ENCODE measurements around the gene F12. TPM values are rescaled to one million over a fixed set of nuclear protein-coding genes. Genes with fewer than 3 reads are reported as not detected.
A peak's percentile ranks its signal among the peaks of the same experiment; 100 is the strongest.

F12 gene
- total and polyA plus RNA-seq, 3 experiments from 2014 or later, result 1.9 to 10.3 (median 9.2) TPM

DNA sequence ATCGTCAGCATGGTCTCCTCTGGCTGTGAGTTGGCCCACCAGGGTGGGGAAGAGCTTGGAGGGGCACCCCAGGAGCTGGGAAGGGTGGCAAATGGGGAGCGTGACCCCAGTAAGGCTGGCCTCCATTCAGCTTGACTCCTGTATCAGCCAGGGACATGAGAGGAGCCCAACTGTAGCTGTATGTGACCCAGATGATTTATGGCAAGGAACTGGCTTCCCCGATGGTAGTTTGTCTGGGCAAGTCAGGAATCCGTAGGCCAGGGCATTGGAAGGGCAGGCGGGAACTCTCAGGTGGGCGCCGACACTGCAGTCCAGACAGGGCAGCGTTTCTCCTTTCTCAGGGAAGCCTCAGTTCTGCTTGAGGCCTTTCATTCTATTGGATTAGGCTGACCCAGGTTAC lies 22.8 kb downstream of the F12 start:
- Mint-ChIP-seq H3K27ac (peak overlapping the region in 2 of 8 donors; percentile 6 to 27), H3K4me3 (no peak overlapping the region), H3K9me3 (no peaks in the 10 kb centered on the region), H3K27me3 (peaks cover 0 to 2% of the 10 kb centered on the region in 2 donors), H3K36me3 (peaks cover 0 to 2% (median 0%) of the 10 kb centered on the region in 3 donors), H3K4me1 (peaks cover 41 to 53% (median 44%) of the 10 kb centered on the region in 3 donors)
- Histone ChIP-seq H3K36me3 (ENCODE audit: insufficient read depth, low read length) (no peaks in the 10 kb centered on the region), H3K9me3 (ENCODE audit: low read length) (no peaks in the 10 kb centered on the region), H3K4me1 (ENCODE audit: insufficient read depth, low read length) (peaks cover 54% of the 10 kb centered on the region), H3K27ac (ENCODE audit: low read depth, low read length) (no peak overlapping the region), H3K27me3 (ENCODE audit: insufficient read depth, low read length, poor library complexity, severe bottlenecking) (no peaks in the 10 kb centered on the region), H3K4me3 (ENCODE audit: low read length) (no peak overlapping the region)
- DNase-seq, result no peak
- CTCF ChIA-PET, result interaction anchor here (1.8 to 16.1 kb wide), 5 partner anchors 13 to 77 kb away, joined by 5 to 291 read pairs (median 50); partner anchors contain the start of genes PFN3 and PRR7
- POLR2A ChIA-PET, result interaction anchor here (1.2 kb wide), 1 partner anchor 14 kb away, joined by 3 read pairs; no protein-coding TSS in a partner anchor

DNA sequence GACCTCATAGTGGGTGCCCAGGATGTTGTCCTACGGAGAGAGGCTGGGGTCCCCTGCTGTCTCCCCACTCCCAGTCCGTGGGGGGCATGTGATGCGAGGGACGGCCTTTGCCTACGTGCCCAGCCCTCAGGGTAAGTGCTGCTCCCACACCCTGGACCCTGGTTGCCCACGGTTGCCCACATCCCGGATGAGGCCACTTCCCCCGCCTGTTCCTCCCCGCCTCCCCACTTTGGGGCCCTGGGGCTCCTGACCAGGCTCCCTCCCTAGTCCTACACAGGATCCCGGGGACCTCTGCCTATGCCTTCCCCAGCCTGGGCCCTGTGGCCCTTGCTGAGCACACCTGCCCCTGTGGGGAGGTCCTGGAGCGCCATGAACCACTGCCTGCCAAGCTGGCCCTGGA lies 23.6 kb downstream of the F12 start:
- H3K4me1 Mint-ChIP-seq, result peaks cover 33 to 48% (median 36%) of the 10 kb centered on the region in 3 donors
- H3K4me3 ChIP-seq (ENCODE audit: low read length), result no peak overlapping the region
- no peak for DNase-seq
- no peaks in the 10 kb centered on the region for H3K36me3 ChIP-seq (ENCODE audit: insufficient read depth, low read length)
- CTCF ChIA-PET, result interaction anchor here (1.8 to 16.1 kb wide), 5 partner anchors 12 to 76 kb away, joined by 5 to 291 read pairs (median 50); partner anchors contain the start of genes PFN3 and PRR7
- no peaks in the 10 kb centered on the region for H3K27me3 ChIP-seq (ENCODE audit: insufficient read depth, low read length, poor library complexity, severe bottlenecking)
- H3K9me3 Mint-ChIP-seq, result no peaks in the 10 kb centered on the region
- H3K27ac Mint-ChIP-seq, result peak overlapping the region in 5 of 8 donors; percentile 26 to 72 (median 50)
- peaks cover 49% of the 10 kb centered on the region for H3K4me1 ChIP-seq (ENCODE audit: insufficient read depth, low read length)
- POLR2A ChIA-PET, result no interaction called here
- H3K27ac ChIP-seq (ENCODE audit: low read depth, low read length), result no peak overlapping the region
- H3K27me3 Mint-ChIP-seq, result peaks cover 0 to 2% of the 10 kb centered on the region in 2 donors
- H3K9me3 ChIP-seq (ENCODE audit: low read length), result no peaks in the 10 kb centered on the region
- peak overlapping the region in 2 of 7 donors; percentile 39 to 58 for H3K4me3 Mint-ChIP-seq
- H3K36me3 Mint-ChIP-seq, result peaks cover 0 to 2% (median 0%) of the 10 kb centered on the region in 3 donors

GRCh38 chr5:177384134-177384533 lies 25.2 kb downstream of the F12 start, which contains the start of gene SLC34A1:
SLC34A1 (plus strand) TSS chr5:177384434; CDS start chr5:177385742, 1,308 bp downstream.
- no peak for DNase-seq
- peaks cover 0 to 2% (median 0%) of the 10 kb centered on the region in 3 donors for H3K36me3 Mint-ChIP-seq
- peaks cover 0 to 2% of the 10 kb centered on the region in 2 donors for H3K27me3 Mint-ChIP-seq
- ChIA-PET CTCF (interaction anchor here (1.0 to 16.1 kb wide), 3 partner anchors 9 to 20 kb away, joined by 3 to 291 read pairs (median 50); partner anchors contain the start of gene PFN3), POLR2A (interaction anchor here (1.1 kb wide), 1 partner anchor 48 kb away, joined by 4 read pairs; no protein-coding TSS in a partner anchor)
- peaks cover 23 to 40% (median 27%) of the 10 kb centered on the region in 3 donors for H3K4me1 Mint-ChIP-seq
- H3K36me3 ChIP-seq (ENCODE audit: insufficient read depth, low read length), result no peaks in the 10 kb centered on the region
- no peaks in the 10 kb centered on the region for H3K27me3 ChIP-seq (ENCODE audit: insufficient read depth, low read length, poor library complexity, severe bottlenecking)
- peak within 1 kb of the TSS in 7 of 8 donors; percentile 31 to 85 (median 63) for H3K27ac Mint-ChIP-seq
- peaks cover 40% of the 10 kb centered on the region for H3K4me1 ChIP-seq (ENCODE audit: insufficient read depth, low read length)
- no peak within 1 kb of the TSS for H3K4me3 ChIP-seq (ENCODE audit: low read length)
- H3K9me3 Mint-ChIP-seq, result no peaks in the 10 kb centered on the region
- peak within 1 kb of the TSS in 2 of 7 donors; percentile 32 to 39 for H3K4me3 Mint-ChIP-seq
- H3K27ac ChIP-seq (ENCODE audit: low read depth, low read length), result no peak within 1 kb of the TSS
- no peaks in the 10 kb centered on the region for H3K9me3 ChIP-seq (ENCODE audit: low read length)

GRCh38 chr5:177383181-177383580 lies 26.2 kb downstream of the F12 start:
- peaks cover 0 to 2% (median 0%) of the 10 kb centered on the region in 3 donors for H3K36me3 Mint-ChIP-seq
- DNase-seq, result no peak
- no peaks in the 10 kb centered on the region for H3K36me3 ChIP-seq (ENCODE audit: insufficient read depth, low read length)
- peak overlapping the region in 1 of 8 donors; percentile 50 for H3K27ac Mint-ChIP-seq
- H3K27me3 Mint-ChIP-seq, result peaks cover 0 to 2% of the 10 kb centered on the region in 2 donors
- H3K4me1 Mint-ChIP-seq, result peaks cover 16 to 32% (median 18%) of the 10 kb centered on the region in 3 donors
- no peaks in the 10 kb centered on the region for H3K27me3 ChIP-seq (ENCODE audit: insufficient read depth, low read length, poor library complexity, severe bottlenecking)
- H3K9me3 ChIP-seq (ENCODE audit: low read length), result no peaks in the 10 kb centered on the region
- H3K4me1 ChIP-seq (ENCODE audit: insufficient read depth, low read length), result peaks cover 39% of the 10 kb centered on the region
- CTCF ChIA-PET, result interaction anchor here (0.9 to 16.1 kb wide), 3 partner anchors 12 to 72 kb away, joined by 4 to 291 read pairs (median 50); partner anchors contain the start of gene PFN3
- no peak overlapping the region for H3K27ac ChIP-seq (ENCODE audit: low read depth, low read length)
- H3K4me3 ChIP-seq (ENCODE audit: low read length), result no peak overlapping the region
- H3K9me3 Mint-ChIP-seq, result no peaks in the 10 kb centered on the region
- POLR2A ChIA-PET, result interaction anchor here (0.7 kb wide), 1 partner anchor 117 kb away, joined by 3 read pairs; no protein-coding TSS in a partner anchor
- H3K4me3 Mint-ChIP-seq, result no peak overlapping the region

DNA sequence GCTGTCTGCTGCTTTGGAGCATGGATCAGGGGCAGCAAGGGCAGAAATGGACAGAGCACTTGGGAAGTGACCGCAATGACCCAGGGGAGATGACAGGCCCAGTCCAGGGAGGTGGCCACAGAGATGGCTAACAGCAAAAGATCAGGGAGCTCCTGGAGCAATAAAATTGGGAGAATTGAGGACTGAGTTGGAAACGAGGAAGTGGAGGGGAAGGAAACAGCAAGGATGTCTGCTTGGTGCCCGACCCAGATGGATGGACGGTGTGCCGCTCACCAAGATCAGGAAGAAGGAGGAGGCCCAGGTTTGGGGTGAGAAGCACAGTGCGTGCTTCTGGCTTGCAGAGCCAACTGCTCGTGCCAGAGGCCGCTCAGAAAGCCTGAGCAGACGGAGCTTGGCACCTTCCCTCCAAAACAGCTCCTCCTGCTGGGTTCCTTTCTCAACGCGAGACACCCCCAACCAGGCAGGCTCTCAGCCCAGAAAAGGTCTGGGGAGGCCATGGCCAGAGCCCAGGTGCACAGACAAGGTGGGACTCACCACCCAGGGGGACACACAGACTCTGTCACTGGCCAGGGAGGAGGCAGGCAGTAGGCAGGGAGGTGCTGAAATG lies 26.8 kb downstream of the F12 start:
- no peaks in the 10 kb centered on the region for H3K9me3 Mint-ChIP-seq
- H3K27ac ChIP-seq (ENCODE audit: low read depth, low read length), result no peak overlapping the region
- no peaks in the 10 kb centered on the region for H3K27me3 ChIP-seq (ENCODE audit: insufficient read depth, low read length, poor library complexity, severe bottlenecking)
- peaks cover 0 to 2% (median 0%) of the 10 kb centered on the region in 3 donors for H3K36me3 Mint-ChIP-seq
- H3K4me3 ChIP-seq (ENCODE audit: low read length), result no peak overlapping the region
- no peaks in the 10 kb centered on the region for H3K9me3 ChIP-seq (ENCODE audit: low read length)
- peak in 1 of 5 donors; percentile 39 for DNase-seq
- H3K4me1 Mint-ChIP-seq, result peaks cover 14 to 30% (median 16%) of the 10 kb centered on the region in 3 donors
- H3K27ac Mint-ChIP-seq, result no peak overlapping the region
- POLR2A ChIA-PET, result no interaction called here
- CTCF ChIA-PET, result interaction anchor here (0.9 to 16.1 kb wide), 3 partner anchors 12 to 73 kb away, joined by 4 to 291 read pairs (median 50); partner anchors contain the start of gene PFN3
- H3K36me3 ChIP-seq (ENCODE audit: insufficient read depth, low read length), result no peaks in the 10 kb centered on the region
- H3K4me1 ChIP-seq (ENCODE audit: insufficient read depth, low read length), result peaks cover 41% of the 10 kb centered on the region
- H3K4me3 Mint-ChIP-seq, result no peak overlapping the region
- peaks cover 0 to 2% of the 10 kb centered on the region in 2 donors for H3K27me3 Mint-ChIP-seq

DNA sequence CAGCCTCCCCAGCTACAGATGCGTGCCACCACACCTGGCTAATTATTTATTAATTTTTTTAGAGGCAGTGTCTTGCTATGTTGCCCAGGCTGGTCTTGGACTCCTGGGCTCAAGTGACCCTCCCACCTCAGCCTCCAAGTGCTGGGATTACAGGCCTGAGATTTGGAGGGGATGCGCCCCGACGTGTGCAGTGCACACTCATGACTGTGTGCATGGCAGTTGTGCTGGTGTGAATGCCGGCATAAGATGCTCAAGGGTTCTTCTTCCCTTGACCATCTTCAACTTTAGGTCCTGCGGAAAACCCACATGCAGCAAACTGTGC lies 28.6 kb downstream of the F12 start:
- Histone ChIP-seq H3K4me1 (ENCODE audit: insufficient read depth, low read length) (peaks cover 37% of the 10 kb centered on the region), H3K27ac (ENCODE audit: low read depth, low read length) (no peak overlapping the region), H3K9me3 (ENCODE audit: low read length) (no peaks in the 10 kb centered on the region), H3K4me3 (ENCODE audit: low read length) (no peak overlapping the region), H3K27me3 (ENCODE audit: insufficient read depth, low read length, poor library complexity, severe bottlenecking) (no peaks in the 10 kb centered on the region), H3K36me3 (ENCODE audit: insufficient read depth, low read length) (no peaks in the 10 kb centered on the region)
- Mint-ChIP-seq H3K4me1 (peaks cover 14 to 27% (median 16%) of the 10 kb centered on the region in 3 donors), H3K36me3 (peaks cover 0 to 2% (median 0%) of the 10 kb centered on the region in 3 donors), H3K27ac (no peak overlapping the region), H3K27me3 (peaks cover 0 to 2% of the 10 kb centered on the region in 2 donors), H3K9me3 (no peaks in the 10 kb centered on the region), H3K4me3 (no peak overlapping the region)
- DNase-seq, result no peak
- CTCF ChIA-PET, result interaction anchor here (1.8 to 16.1 kb wide), 3 partner anchors 9 to 23 kb away, joined by 6 to 291 read pairs (median 50); partner anchors contain the start of gene PFN3
- POLR2A ChIA-PET, result interaction anchor here (0.7 to 1.8 kb wide), 2 partner anchors 9 kb away, joined by 4 to 7 read pairs; no protein-coding TSS in a partner anchor

GRCh38 chr5:177378884-177379883 lies 30.2 kb downstream of the F12 start:
- Histone ChIP-seq H3K4me3 (ENCODE audit: low read length) (no peak overlapping the region), H3K27ac (ENCODE audit: low read depth, low read length) (peak overlapping the region; percentile 55), H3K9me3 (ENCODE audit: low read length) (no peaks in the 10 kb centered on the region), H3K36me3 (ENCODE audit: insufficient read depth, low read length) (no peaks in the 10 kb centered on the region), H3K4me1 (ENCODE audit: insufficient read depth, low read length) (peaks cover 39% of the 10 kb centered on the region), H3K27me3 (ENCODE audit: insufficient read depth, low read length, poor library complexity, severe bottlenecking) (no peaks in the 10 kb centered on the region)
- POLR2A ChIA-PET, result interaction anchor here (0.6 to 1.3 kb wide), 4 partner anchors 9 to 67 kb away, joined by 3 read pairs; no protein-coding TSS in a partner anchor
- peaks cover 0 to 3% (median 2%) of the 10 kb centered on the region in 3 donors for H3K36me3 Mint-ChIP-seq
- H3K9me3 Mint-ChIP-seq, result no peaks in the 10 kb centered on the region
- H3K4me3 Mint-ChIP-seq, result no peak overlapping the region
- peaks cover 0 to 2% of the 10 kb centered on the region in 2 donors for H3K27me3 Mint-ChIP-seq
- peaks cover 17 to 30% (median 18%) of the 10 kb centered on the region in 3 donors for H3K4me1 Mint-ChIP-seq
- CTCF ChIA-PET, result interaction anchor here (0.7 to 9.5 kb wide), 12 partner anchors 8 to 122 kb away, joined by 3 to 50 read pairs (median 4); no protein-coding TSS in a partner anchor
- DNase-seq, result no peak
- peak overlapping the region in 7 of 8 donors; percentile 9 to 78 (median 42) for H3K27ac Mint-ChIP-seq
